WTC11 (cell line): Measurements from ENCODE around the gene DGCR8. TPM values are rescaled to one million over a fixed set of nuclear protein-coding genes. Genes with fewer than 3 reads are reported as not detected.

Source experiments
- ATAC-seq: fragments of 200-7000 bp; cut with Tn5 transposase; 2 replicates; pipeline ENCODE4 v1.10.0; 2021; ENCODE audit warnings: mild to moderate bottlenecking, moderate library complexity
- CTCF ChIA-PET: fragments of 300-600 bp; sonication (Branson Sonifier 250); formaldehyde crosslinking; loops from one replicate; lab custom pipeline; 2021; ENCODE audit warnings: antibody characterized with exemption; lab: Charles Lee
- POLR2A ChIA-PET: fragments of 350-600 bp; sonication (Branson Sonifier 250); formaldehyde crosslinking; loops from one replicate; lab custom pipeline; 2021; ENCODE audit warnings: antibody characterized with exemption; lab: Charles Lee
- DNase-seq: peaks from one replicate; pipeline ENCODE4 v3.0.0; 2021; ENCODE audit warnings: low spot score
- H3K27ac Mint-ChIP-seq: 2 replicates; pipeline ENCODE4 v1.8.0; 2021; ENCODE audit warnings: mixed read lengths
- H3K27me3 Mint-ChIP-seq: 2 replicates; pipeline ENCODE4 v1.8.0; 2021; ENCODE audit warnings: low read depth, mild to moderate bottlenecking, moderate library complexity, mixed read lengths
- H3K36me3 Mint-ChIP-seq: 2 replicates; pipeline ENCODE4 v1.8.0; 2021; ENCODE audit warnings: mixed read lengths
- H3K4me1 Mint-ChIP-seq: 2 replicates; pipeline ENCODE4 v1.8.0; 2022; ENCODE audit warnings: mixed read lengths
- H3K4me3 Mint-ChIP-seq: 2 replicates; pipeline ENCODE4 v1.8.0; 2021; ENCODE audit warnings: mild to moderate bottlenecking, moderate library complexity, mixed read lengths
- H3K9me3 Mint-ChIP-seq: 2 replicates; pipeline ENCODE4 v1.8.0; 2021; ENCODE audit warnings: mixed read lengths
- IRF2 ChIP-seq: sonication (generic); formaldehyde crosslinking; IDR thresholded peaks from 2 replicates; pipeline ENCODE4 v1.8.0; 2022; ENCODE audit warnings: low read depth, missing genetic modification reagents, borderline replicate concordance
- JAZF1 ChIP-seq: fragments of 250-450 bp; sonication (Bioruptor Pico); IDR thresholded peaks from 2 replicates; pipeline ENCODE4 v1.9.0; 2021; ENCODE audit warnings: moderate library complexity, mild to moderate bottlenecking, inconsistent platforms
- JUN ChIP-seq: sonication (generic); formaldehyde crosslinking; IDR thresholded peaks from 2 replicates; pipeline ENCODE4 v1.8.0; 2023; ENCODE audit warnings: mild to moderate bottlenecking, missing genetic modification reagents
- MXD4 ChIP-seq: fragments of 250-450 bp; sonication (Bioruptor Pico); IDR thresholded peaks from 2 replicates; pipeline ENCODE4 v1.8.0; 2021; ENCODE audit warnings: mild to moderate bottlenecking, moderate library complexity, borderline replicate concordance
- MYBL2 ChIP-seq: sonication (generic); formaldehyde crosslinking; IDR thresholded peaks from 2 replicates; pipeline ENCODE4 v1.8.1; 2023; ENCODE audit warnings: mild to moderate bottlenecking, moderate library complexity, missing genetic modification reagents
- NFATC4 ChIP-seq: fragments of 250-450 bp; sonication (Bioruptor Pico); IDR thresholded peaks from 2 replicates; pipeline ENCODE4 v1.9.0; 2021; ENCODE audit warnings: mild to moderate bottlenecking
- NFYB ChIP-seq: sonication (generic); formaldehyde crosslinking; conservative IDR thresholded peaks from 2 replicates; pipeline ENCODE4 v1.8.0; 2022; ENCODE audit warnings: low read depth, missing genetic modification reagents
- PRRX2 ChIP-seq: fragments of 250-450 bp; sonication (Bioruptor Pico); IDR thresholded peaks from 2 replicates; pipeline ENCODE4 v1.8.0; 2021; ENCODE audit warnings: mild to moderate bottlenecking
- TEAD1 ChIP-seq: sonication (generic); formaldehyde crosslinking; IDR thresholded peaks from 2 replicates; pipeline ENCODE4 v1.8.0; 2022; ENCODE audit warnings: mild to moderate bottlenecking, missing genetic modification reagents
- TEAD4 ChIP-seq: sonication (generic); formaldehyde crosslinking; IDR thresholded peaks from 2 replicates; pipeline ENCODE4 v1.8.0; 2022; ENCODE audit warnings: mild to moderate bottlenecking, missing genetic modification reagents
- total RNA-seq: library from RNA; stranded (reverse); gene quantifications from 3 replicates; pipeline ENCODE4 v1.2.3, GENCODE V29; 2021
- TF ChIP-seq, protein P1 (sequence below): sonication (generic); formaldehyde crosslinking; IDR thresholded peaks from 2 replicates; pipeline ENCODE4 v1.8.1; 2022; ENCODE audit warnings: mild to moderate bottlenecking, moderate library complexity, missing genetic modification reagents
- TF ChIP-seq, protein P2 (sequence below): fragments of 250-450 bp; sonication (Bioruptor Pico); IDR thresholded peaks from 2 replicates; pipeline ENCODE4 v1.8.0; 2021; ENCODE audit warnings: mild to moderate bottlenecking
- TF ChIP-seq, protein P3 (sequence below): sonication (generic); formaldehyde crosslinking; IDR thresholded peaks from 2 replicates; pipeline ENCODE4 v1.8.0; 2022; ENCODE audit warnings: mild to moderate bottlenecking, missing genetic modification reagents
- TF ChIP-seq, protein P4 (sequence below): sonication (generic); formaldehyde crosslinking; IDR thresholded peaks from 2 replicates; pipeline ENCODE4 v1.8.0; 2022; ENCODE audit warnings: missing genetic modification reagents
- TF ChIP-seq, protein P5 (sequence below): fragments of 250-450 bp; sonication (Bioruptor Pico); conservative IDR thresholded peaks from 2 replicates; pipeline ENCODE4 v1.9.0; 2021; ENCODE audit warnings: mild to moderate bottlenecking
- TF ChIP-seq, protein P6 (sequence below): sonication (generic); formaldehyde crosslinking; IDR thresholded peaks from 2 replicates; pipeline ENCODE4 v1.8.0; 2023; ENCODE audit warnings: missing genetic modification reagents
- TF ChIP-seq, protein P7 (sequence below): sonication (generic); formaldehyde crosslinking; IDR thresholded peaks from 2 replicates; pipeline ENCODE4 v1.8.1; 2022; ENCODE audit warnings: low read depth, mild to moderate bottlenecking, moderate library complexity, missing genetic modification reagents, borderline replicate concordance
- TF ChIP-seq, protein P8 (sequence below): sonication (generic); formaldehyde crosslinking; IDR thresholded peaks from 2 replicates; pipeline ENCODE4 v1.8.1; 2023; ENCODE audit warnings: mild to moderate bottlenecking, missing genetic modification reagents
- TF ChIP-seq, protein P9 (sequence below): sonication (generic); formaldehyde crosslinking; IDR thresholded peaks from 2 replicates; pipeline ENCODE4 v1.8.0; 2022; ENCODE audit warnings: mild to moderate bottlenecking, missing genetic modification reagents
- TF ChIP-seq, protein P10 (sequence below): sonication (generic); formaldehyde crosslinking; IDR thresholded peaks from 2 replicates; pipeline ENCODE4 v1.8.0; 2022; ENCODE audit warnings: mild to moderate bottlenecking, missing genetic modification reagents

Gene DGCR8
- total RNA-seq, 1 experiment from 2014 or later = 55.0 TPM

DNA sequence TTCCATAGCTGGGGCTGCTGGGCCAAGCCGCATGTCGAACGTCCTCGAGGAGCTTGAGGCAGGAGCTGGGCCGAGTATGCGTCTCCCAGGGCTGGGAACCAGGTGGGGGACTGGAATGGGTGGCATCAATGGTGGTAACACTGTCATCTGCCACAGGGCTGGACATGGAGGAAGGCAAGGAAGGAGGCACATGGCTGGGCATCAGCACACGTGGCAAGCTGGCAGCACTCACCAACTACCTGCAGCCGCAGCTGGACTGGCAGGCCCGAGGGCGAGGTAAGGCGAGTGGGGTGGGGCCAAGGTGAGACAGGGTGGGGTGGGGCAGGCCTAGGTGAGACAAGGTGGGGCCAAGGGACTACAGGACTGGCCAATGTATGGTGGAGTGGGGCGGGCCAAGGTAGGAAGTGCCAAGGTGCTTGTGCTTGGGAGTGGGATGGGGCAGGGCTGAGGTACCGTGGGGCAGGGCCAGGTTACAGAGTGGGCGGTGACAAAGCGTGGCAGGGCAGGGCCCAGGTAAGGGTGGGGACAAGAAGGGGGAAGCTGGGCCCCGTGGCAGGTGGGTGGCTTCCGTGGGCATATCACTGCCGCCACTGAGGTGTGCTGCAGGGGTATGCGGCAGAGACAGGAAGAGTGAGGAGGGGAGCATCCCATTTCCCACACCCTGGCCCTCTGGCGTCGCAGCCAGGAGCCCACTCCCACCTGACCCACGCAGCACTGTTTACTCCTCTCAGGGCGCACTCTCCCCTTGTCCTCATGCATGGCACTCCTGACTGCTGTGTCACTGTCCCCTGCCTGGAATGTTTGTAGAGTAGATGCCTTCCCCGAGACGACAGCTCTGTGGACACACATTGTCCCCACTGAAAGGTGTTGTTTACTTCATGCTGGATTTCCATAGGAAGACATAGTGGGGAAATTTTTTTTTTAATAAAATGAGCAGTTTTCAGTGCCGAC, 27.5 kb upstream of the DGCR8 start:
- H3K27ac Mint-ChIP-seq = no peak overlapping the region
- ATAC-seq (no peak; the same call in 1 of the 2 replicates), DNase-seq (no peak)
- no peaks in the 10 kb centered on the region for H3K27me3 Mint-ChIP-seq
- no peaks in the 10 kb centered on the region for H3K4me1 Mint-ChIP-seq
- CTCF ChIA-PET = interaction anchor here (0.8 kb wide), 1 partner anchor 11 kb away, joined by 3 read pairs; no protein-coding TSS in a partner anchor
- H3K36me3 Mint-ChIP-seq = peaks cover 21% of the 10 kb centered on the region
- peaks cover 14% of the 10 kb centered on the region for H3K9me3 Mint-ChIP-seq
- H3K4me3 Mint-ChIP-seq = no peak overlapping the region
- POLR2A ChIA-PET = no interaction called here
- TF ChIP-seq NFYB (no peak), TEAD1 (CRISPR knock-in tag) (no peak), JUN (CRISPR knock-in tag) (no peak), TEAD4 (CRISPR knock-in tag) (no peak), MYBL2 (no peak), IRF2 (CRISPR knock-in tag) (no peak), NFATC4 (CRISPR knock-in tag) (no peak), PRRX2 (no peak), JAZF1 (no peak), MXD4 (CRISPR knock-in tag) (no peak)
- TF ChIP-seq, protein P1, sequence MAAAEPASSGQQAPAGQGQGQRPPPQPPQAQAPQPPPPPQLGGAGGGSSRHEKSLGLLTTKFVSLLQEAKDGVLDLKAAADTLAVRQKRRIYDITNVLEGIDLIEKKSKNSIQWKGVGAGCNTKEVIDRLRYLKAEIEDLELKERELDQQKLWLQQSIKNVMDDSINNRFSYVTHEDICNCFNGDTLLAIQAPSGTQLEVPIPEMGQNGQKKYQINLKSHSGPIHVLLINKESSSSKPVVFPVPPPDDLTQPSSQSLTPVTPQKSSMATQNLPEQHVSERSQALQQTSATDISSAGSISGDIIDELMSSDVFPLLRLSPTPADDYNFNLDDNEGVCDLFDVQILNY (CRISPR knock-in tag) = no peak
- TF ChIP-seq, protein P2, sequence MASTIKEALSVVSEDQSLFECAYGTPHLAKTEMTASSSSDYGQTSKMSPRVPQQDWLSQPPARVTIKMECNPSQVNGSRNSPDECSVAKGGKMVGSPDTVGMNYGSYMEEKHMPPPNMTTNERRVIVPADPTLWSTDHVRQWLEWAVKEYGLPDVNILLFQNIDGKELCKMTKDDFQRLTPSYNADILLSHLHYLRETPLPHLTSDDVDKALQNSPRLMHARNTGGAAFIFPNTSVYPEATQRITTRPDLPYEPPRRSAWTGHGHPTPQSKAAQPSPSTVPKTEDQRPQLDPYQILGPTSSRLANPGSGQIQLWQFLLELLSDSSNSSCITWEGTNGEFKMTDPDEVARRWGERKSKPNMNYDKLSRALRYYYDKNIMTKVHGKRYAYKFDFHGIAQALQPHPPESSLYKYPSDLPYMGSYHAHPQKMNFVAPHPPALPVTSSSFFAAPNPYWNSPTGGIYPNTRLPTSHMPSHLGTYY (CRISPR knock-in tag) = no peak
- TF ChIP-seq, protein P3, sequence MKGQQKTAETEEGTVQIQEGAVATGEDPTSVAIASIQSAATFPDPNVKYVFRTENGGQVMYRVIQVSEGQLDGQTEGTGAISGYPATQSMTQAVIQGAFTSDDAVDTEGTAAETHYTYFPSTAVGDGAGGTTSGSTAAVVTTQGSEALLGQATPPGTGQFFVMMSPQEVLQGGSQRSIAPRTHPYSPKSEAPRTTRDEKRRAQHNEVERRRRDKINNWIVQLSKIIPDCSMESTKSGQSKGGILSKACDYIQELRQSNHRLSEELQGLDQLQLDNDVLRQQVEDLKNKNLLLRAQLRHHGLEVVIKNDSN = no peak
- TF ChIP-seq, protein P4, sequence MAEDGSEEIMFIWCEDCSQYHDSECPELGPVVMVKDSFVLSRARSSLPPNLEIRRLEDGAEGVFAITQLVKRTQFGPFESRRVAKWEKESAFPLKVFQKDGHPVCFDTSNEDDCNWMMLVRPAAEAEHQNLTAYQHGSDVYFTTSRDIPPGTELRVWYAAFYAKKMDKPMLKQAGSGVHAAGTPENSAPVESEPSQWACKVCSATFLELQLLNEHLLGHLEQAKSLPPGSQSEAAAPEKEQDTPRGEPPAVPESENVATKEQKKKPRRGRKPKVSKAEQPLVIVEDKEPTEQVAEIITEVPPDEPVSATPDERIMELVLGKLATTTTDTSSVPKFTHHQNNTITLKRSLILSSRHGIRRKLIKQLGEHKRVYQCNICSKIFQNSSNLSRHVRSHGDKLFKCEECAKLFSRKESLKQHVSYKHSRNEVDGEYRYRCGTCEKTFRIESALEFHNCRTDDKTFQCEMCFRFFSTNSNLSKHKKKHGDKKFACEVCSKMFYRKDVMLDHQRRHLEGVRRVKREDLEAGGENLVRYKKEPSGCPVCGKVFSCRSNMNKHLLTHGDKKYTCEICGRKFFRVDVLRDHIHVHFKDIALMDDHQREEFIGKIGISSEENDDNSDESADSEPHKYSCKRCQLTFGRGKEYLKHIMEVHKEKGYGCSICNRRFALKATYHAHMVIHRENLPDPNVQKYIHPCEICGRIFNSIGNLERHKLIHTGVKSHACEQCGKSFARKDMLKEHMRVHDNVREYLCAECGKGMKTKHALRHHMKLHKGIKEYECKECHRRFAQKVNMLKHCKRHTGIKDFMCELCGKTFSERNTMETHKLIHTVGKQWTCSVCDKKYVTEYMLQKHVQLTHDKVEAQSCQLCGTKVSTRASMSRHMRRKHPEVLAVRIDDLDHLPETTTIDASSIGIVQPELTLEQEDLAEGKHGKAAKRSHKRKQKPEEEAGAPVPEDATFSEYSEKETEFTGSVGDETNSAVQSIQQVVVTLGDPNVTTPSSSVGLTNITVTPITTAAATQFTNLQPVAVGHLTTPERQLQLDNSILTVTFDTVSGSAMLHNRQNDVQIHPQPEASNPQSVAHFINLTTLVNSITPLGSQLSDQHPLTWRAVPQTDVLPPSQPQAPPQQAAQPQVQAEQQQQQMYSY (CRISPR knock-in tag) = no peak
- TF ChIP-seq, protein P5, sequence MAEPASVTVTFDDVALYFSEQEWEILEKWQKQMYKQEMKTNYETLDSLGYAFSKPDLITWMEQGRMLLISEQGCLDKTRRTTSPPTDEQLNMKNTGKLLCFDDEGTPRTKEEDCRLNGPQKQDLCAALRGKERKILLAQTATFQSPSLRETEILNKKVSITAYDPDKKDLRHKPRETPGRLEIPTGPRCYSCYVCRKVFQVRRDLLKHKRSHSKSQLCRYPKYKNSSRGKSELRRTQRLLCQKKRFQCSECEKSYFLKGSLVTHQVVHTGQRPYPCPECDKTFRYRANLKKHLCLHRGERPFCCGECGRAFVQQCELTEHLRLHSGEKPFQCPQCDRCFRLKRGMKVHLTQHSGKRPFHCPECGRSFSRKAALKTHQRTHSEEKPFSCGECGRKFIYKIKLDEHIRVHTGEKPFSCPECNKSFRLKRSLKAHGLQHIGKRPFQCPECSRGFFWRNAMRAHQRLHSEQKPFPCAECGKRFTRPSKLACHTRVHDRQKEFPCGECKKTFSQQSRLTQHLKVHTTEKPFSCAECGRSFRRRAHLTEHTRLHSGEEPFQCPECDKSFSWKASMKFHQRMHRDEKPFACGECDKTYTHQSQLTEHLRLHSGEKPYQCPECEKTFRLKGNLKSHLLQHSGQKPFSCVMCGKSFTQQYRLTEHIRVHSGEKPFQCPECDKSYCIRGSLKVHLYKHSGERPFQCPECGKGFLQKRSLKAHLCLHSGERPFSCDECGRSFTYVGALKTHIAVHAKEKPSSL (CRISPR knock-in tag) = no peak
- TF ChIP-seq, protein P6, sequence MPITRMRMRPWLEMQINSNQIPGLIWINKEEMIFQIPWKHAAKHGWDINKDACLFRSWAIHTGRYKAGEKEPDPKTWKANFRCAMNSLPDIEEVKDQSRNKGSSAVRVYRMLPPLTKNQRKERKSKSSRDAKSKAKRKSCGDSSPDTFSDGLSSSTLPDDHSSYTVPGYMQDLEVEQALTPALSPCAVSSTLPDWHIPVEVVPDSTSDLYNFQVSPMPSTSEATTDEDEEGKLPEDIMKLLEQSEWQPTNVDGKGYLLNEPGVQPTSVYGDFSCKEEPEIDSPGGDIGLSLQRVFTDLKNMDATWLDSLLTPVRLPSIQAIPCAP (CRISPR knock-in tag) = no peak
- TF ChIP-seq, protein P7, sequence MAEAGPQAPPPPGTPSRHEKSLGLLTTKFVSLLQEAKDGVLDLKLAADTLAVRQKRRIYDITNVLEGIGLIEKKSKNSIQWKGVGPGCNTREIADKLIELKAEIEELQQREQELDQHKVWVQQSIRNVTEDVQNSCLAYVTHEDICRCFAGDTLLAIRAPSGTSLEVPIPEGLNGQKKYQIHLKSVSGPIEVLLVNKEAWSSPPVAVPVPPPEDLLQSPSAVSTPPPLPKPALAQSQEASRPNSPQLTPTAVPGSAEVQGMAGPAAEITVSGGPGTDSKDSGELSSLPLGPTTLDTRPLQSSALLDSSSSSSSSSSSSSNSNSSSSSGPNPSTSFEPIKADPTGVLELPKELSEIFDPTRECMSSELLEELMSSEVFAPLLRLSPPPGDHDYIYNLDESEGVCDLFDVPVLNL (CRISPR knock-in tag) = no peak
- TF ChIP-seq, protein P8, sequence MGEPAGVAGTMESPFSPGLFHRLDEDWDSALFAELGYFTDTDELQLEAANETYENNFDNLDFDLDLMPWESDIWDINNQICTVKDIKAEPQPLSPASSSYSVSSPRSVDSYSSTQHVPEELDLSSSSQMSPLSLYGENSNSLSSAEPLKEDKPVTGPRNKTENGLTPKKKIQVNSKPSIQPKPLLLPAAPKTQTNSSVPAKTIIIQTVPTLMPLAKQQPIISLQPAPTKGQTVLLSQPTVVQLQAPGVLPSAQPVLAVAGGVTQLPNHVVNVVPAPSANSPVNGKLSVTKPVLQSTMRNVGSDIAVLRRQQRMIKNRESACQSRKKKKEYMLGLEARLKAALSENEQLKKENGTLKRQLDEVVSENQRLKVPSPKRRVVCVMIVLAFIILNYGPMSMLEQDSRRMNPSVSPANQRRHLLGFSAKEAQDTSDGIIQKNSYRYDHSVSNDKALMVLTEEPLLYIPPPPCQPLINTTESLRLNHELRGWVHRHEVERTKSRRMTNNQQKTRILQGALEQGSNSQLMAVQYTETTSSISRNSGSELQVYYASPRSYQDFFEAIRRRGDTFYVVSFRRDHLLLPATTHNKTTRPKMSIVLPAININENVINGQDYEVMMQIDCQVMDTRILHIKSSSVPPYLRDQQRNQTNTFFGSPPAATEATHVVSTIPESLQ (CRISPR knock-in tag) = no peak
- TF ChIP-seq, protein P9, sequence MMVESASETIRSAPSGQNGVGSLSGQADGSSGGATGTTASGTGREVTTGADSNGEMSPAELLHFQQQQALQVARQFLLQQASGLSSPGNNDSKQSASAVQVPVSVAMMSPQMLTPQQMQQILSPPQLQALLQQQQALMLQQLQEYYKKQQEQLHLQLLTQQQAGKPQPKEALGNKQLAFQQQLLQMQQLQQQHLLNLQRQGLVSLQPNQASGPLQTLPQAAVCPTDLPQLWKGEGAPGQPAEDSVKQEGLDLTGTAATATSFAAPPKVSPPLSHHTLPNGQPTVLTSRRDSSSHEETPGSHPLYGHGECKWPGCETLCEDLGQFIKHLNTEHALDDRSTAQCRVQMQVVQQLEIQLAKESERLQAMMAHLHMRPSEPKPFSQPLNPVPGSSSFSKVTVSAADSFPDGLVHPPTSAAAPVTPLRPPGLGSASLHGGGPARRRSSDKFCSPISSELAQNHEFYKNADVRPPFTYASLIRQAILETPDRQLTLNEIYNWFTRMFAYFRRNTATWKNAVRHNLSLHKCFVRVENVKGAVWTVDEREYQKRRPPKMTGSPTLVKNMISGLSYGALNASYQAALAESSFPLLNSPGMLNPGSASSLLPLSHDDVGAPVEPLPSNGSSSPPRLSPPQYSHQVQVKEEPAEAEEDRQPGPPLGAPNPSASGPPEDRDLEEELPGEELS (CRISPR knock-in tag) = no peak
- TF ChIP-seq, protein P10, sequence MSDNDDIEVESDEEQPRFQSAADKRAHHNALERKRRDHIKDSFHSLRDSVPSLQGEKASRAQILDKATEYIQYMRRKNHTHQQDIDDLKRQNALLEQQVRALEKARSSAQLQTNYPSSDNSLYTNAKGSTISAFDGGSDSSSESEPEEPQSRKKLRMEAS (CRISPR knock-in tag) = no peak
